ENCODE data around the gene PARK7. TPM values are rescaled to one million over a fixed set of nuclear protein-coding genes. Genes with fewer than 3 reads are reported as not detected.

Gene PARK7
- total RNA-seq, 1 donor from 2014 or later, result 198 TPM

Other genes with a start within 250 kb of the PARK7 start
- 31.8 TPM for gene VAMP3, start 190.4 kb upstream of the PARK7 start, total RNA-seq
- gene PER3, start 177.4 kb upstream of the PARK7 start, total RNA-seq, result 24.3 TPM
- not detected for gene UTS2, start 108.6 kb upstream of the PARK7 start, total RNA-seq
- 0.03 TPM for gene TNFRSF9, start 20.9 kb upstream of the PARK7 start, total RNA-seq
- 316 TPM for gene ERRFI1, start 64.6 kb downstream of the PARK7 start, total RNA-seq